ENCODE data around the gene MCM3AP. TPM values are rescaled to one million over a fixed set of nuclear protein-coding genes. Genes with fewer than 3 reads are reported as not detected.

MCM3AP gene
- total and polyA plus RNA-seq, 9 of the 15 experiments (the other 6 are each of a cell fraction or from before 2014, with no cell fraction given) = 6.5 to 179 (median 69.6) TPM

GRCh38 chr21:46264690-46265144 is 20.7 kb downstream of the MCM3AP start:
- intact Hi-C loops (cut with micrococcal nuclease) = no loop called here
- no peaks in the 10 kb centered on the region for H3K79me2 ChIP-seq (ENCODE audit: control insufficient read depth, insufficient read depth, low read length)
- FAIRE-seq = peak; percentile 32
- peaks cover 88% of the 10 kb centered on the region for H3K36me3 ChIP-seq (ENCODE audit: control insufficient read depth, insufficient read depth, low read length)
- H3K27ac ChIP-seq (ENCODE audit: extremely low read depth, low read depth, low read length) = no peak overlapping the region; the same call in 2 of the 3 replicates
- WGBS (ENCODE audit: insufficient coverage, low coverage, missing lambda C conversion rate) = 88% methylated on average over 13 of the region's 13 CpGs
- DNase-seq (ENCODE audit: extremely low read depth in 1 of 4, low spot score in 3 of 4) = peak; percentile 53 to 77 (median 63)
- in situ Hi-C loops (cut with MboI) = no loop called here
- H3K9me3 ChIP-seq (replicated peaks; ENCODE audit: control insufficient read depth, insufficient read depth, low read depth, low read length) = no peaks in the 10 kb centered on the region
- H4K20me1 ChIP-seq (replicated peaks; ENCODE audit: control insufficient read depth, insufficient read depth, low read length) = 0 out of 2 replicates have a peak, but pooled peaks cover 8% of the 10 kb centered on the region
- peak overlapping the region in 1 of 2 experiments; percentile 19; a peak in 1 of 4 replicates for H3K9ac ChIP-seq (ENCODE audit: insufficient read depth in 1 of 2, low read depth in 2 of 2, low read length in 2 of 2)
- no peak overlapping the region for H2AFZ ChIP-seq (ENCODE audit: low read depth, low read length)
- no peaks in the 10 kb centered on the region; a peak in 1 of 5 replicates for H3K27me3 ChIP-seq (ENCODE audit: control insufficient read depth in 2 of 2, insufficient read depth in 2 of 2, low read length in 2 of 2)
- no peak overlapping the region for H3K4me3 ChIP-seq
- peaks cover 0 to 22% of the 10 kb centered on the region in 2 experiments; a peak in 3 of 5 replicates for H3K4me1 ChIP-seq (replicated peaks in 1 of 2; ENCODE audit: control insufficient read depth in 2 of 2, insufficient read depth in 2 of 2, low read length in 2 of 2)
- POLR2A ChIA-PET = interaction anchor here (0.6 to 2.8 kb wide), 4 partner anchors 11 to 30 kb away, joined by 3 to 16 read pairs (median 7); no protein-coding TSS in a partner anchor
- ATAC-seq = peak; percentile 86
- CTCF ChIA-PET (ENCODE audit: low intra/inter-chr PET ratio) = no interaction called here
- no peak overlapping the region for H3K4me2 ChIP-seq (ENCODE audit: insufficient read depth, low read length)
- no TSS peak for BruUV-seq (replicated peaks)
- H3K9me1 ChIP-seq (ENCODE audit: control insufficient read depth, insufficient read depth, low read length) = peaks cover 7% of the 10 kb centered on the region
- TF ChIP-seq BRF2 (IDR thresholded peaks at IDR 0.05; ENCODE audit: borderline replicate concordance, insufficient read depth, insufficient read length) (no peak), ZFX (CRISPR knock-in tag; IDR thresholded peaks at IDR 0.05) (no peak), HDAC1 (IDR thresholded peaks at IDR 0.05) (0 out of 4 replicates have a peak, but pooled peaks of 1 of the 2 experiments have one; percentile 29), ZBTB33 (CRISPR knock-in tag; IDR thresholded peaks at IDR 0.05) (peak; percentile 85), DPF2 (IDR thresholded peaks at IDR 0.05) (no peak), RBFOX2 (IDR thresholded peaks at IDR 0.05; ENCODE audit: low read depth, low read length) (peak; percentile 41; the same call in 1 of the 2 replicates), MYC (IDR thresholded peaks at IDR 0.05; ENCODE audit: low read depth, low read length) (no peak), MYC (CRISPR knock-in tag; IDR thresholded peaks at IDR 0.05; ENCODE audit: borderline replicate concordance, low read depth) (no peak), ESRRB (CRISPR knock-in tag; IDR thresholded peaks at IDR 0.05; ENCODE audit: borderline replicate concordance) (no peak), HMBOX1 (IDR thresholded peaks at IDR 0.05) (no peak), HNRNPL (IDR thresholded peaks at IDR 0.05; ENCODE audit: low read depth, low read length) (0 out of 2 replicates have a peak, but pooled peaks have one; percentile 32), MLX (CRISPR knock-in tag; conservative IDR thresholded peaks at IDR 0.05) (no peak), POLR2G (IDR thresholded peaks at IDR 0.05; ENCODE audit: low read depth, low read length) (peak; percentile 63; the same call in 1 of the 2 replicates), FOXM1 (IDR thresholded peaks at IDR 0.05; ENCODE audit: low read depth) (no peak), FOXM1 (CRISPR knock-in tag; IDR thresholded peaks at IDR 0.05; ENCODE audit: low read depth) (no peak), PHF21A (IDR thresholded peaks at IDR 0.05; ENCODE audit: borderline replicate concordance, low read depth) (no peak), RFX7 (CRISPR knock-in tag; IDR thresholded peaks at IDR 0.05) (no peak), NCOR1 (IDR thresholded peaks at IDR 0.05) (no peak), ZNF551 (CRISPR knock-in tag; IDR thresholded peaks at IDR 0.05) (no peak)

All from K562 (cell line).